GM06990 (cell line): Measurements from ENCODE around the gene TPM1.

Experiments used
- DNase-seq: peaks from one replicate; pipeline ENCODE4 v3.0.0-alpha.2; 2011; ENCODE audit not compliant: insufficient read length; ENCODE audit errors: extremely low read depth
- H3K27me3 ChIP-seq: replicated peaks from 2 replicates; pipeline ENCODE4 v1.6.0; 2011; ENCODE audit warnings: low read length; ENCODE audit not compliant: control insufficient read depth, insufficient read depth
- H3K36me3 ChIP-seq: 2 replicates; pipeline ENCODE4 v1.5.1; 2011; ENCODE audit warnings: low read length; ENCODE audit not compliant: control insufficient read depth, insufficient read depth
- H3K4me3 ChIP-seq: replicated peaks from 2 replicates; pipeline ENCODE4 v1.5.1; 2011; ENCODE audit warnings: low read depth, mild to moderate bottlenecking, control low read depth, low read length
- TF ChIP-seq, protein P1 (sequence below): IDR thresholded peaks from 2 replicates; pipeline ENCODE4 v1.5.1; 2011; ENCODE audit warnings: low read length, control low read depth, mild to moderate bottlenecking, inconsistent platforms; ENCODE audit not compliant: insufficient read depth, poor library complexity, severe bottlenecking

Gene TPM1

DNA sequence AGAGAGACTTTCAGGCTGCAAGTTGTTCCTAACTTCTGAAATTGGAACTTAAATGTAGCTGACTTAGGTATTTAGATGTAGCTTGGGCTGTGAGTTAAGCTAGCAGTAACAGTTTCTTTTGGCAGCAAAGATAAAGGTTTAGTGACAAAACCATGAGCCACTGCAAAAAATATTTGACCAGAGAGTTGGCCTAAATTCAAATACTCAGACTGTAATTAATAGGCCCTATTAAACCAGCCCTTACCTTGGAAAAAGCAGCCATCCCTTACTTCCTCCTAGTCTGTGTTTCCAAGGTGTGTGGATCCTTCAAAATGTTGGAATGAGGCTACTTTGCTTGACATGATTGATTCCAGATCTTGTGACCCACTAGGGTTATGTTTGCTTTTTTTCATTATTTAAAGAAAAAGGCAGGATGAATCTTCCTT, 8.2 kb downstream of the TPM1 start:
- no peak for DNase-seq
- H3K27me3 ChIP-seq = peaks cover 3% of the 10 kb centered on the region; the same call in 1 of the 2 replicates
- no peak overlapping the region for H3K4me3 ChIP-seq
- H3K36me3 ChIP-seq = no peaks in the 10 kb centered on the region
- TF ChIP-seq, protein P1, sequence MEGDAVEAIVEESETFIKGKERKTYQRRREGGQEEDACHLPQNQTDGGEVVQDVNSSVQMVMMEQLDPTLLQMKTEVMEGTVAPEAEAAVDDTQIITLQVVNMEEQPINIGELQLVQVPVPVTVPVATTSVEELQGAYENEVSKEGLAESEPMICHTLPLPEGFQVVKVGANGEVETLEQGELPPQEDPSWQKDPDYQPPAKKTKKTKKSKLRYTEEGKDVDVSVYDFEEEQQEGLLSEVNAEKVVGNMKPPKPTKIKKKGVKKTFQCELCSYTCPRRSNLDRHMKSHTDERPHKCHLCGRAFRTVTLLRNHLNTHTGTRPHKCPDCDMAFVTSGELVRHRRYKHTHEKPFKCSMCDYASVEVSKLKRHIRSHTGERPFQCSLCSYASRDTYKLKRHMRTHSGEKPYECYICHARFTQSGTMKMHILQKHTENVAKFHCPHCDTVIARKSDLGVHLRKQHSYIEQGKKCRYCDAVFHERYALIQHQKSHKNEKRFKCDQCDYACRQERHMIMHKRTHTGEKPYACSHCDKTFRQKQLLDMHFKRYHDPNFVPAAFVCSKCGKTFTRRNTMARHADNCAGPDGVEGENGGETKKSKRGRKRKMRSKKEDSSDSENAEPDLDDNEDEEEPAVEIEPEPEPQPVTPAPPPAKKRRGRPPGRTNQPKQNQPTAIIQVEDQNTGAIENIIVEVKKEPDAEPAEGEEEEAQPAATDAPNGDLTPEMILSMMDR = no peak

DNA sequence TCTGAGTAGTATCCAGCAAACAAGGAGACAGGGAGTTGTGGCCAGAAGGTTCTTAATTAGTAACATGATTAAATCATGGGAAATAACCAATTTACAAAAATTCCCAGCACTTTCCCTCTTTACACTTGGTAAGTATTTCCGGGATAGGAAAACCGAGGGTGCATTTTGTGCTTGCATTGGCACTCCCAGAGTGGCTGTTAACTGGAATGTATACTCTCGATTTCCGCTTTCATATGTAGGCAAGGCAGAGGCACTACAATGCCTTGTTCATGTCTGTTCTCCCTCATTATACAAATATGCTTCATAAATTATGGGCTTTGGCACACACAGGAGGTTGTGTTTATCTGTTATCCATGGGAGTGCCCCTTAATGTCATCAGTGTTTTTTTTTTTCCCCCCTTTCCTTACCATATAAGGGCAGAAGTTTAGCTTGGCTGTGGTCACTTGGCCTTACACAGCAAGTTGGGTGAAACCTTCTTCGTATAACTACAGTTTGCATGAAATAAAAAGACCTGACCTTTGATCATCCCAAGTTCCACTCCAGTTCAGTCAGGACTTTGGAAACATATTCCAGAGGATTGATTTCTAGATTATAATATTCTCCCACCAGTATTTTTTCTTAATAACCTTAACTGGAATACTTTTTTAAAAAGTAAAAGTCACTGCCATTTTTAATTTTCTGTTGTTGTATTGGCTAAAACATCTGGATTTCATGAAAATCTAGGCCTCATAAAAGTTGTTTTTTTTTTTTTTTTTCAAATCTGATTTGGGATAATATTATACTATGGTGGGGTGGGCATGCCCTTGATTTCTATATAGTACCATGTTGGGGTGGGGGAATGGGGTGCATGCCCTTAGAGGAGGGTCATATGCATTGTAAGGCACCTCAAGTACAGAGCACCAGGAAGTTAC, 8.9 kb downstream of the TPM1 start:
- TF ChIP-seq, protein P1 = no peak
- Histone ChIP-seq H3K27me3 (peaks cover 3% of the 10 kb centered on the region; the same call in 1 of the 2 replicates), H3K4me3 (no peak overlapping the region), H3K36me3 (no peaks in the 10 kb centered on the region)
- DNase-seq = no peak

DNA sequence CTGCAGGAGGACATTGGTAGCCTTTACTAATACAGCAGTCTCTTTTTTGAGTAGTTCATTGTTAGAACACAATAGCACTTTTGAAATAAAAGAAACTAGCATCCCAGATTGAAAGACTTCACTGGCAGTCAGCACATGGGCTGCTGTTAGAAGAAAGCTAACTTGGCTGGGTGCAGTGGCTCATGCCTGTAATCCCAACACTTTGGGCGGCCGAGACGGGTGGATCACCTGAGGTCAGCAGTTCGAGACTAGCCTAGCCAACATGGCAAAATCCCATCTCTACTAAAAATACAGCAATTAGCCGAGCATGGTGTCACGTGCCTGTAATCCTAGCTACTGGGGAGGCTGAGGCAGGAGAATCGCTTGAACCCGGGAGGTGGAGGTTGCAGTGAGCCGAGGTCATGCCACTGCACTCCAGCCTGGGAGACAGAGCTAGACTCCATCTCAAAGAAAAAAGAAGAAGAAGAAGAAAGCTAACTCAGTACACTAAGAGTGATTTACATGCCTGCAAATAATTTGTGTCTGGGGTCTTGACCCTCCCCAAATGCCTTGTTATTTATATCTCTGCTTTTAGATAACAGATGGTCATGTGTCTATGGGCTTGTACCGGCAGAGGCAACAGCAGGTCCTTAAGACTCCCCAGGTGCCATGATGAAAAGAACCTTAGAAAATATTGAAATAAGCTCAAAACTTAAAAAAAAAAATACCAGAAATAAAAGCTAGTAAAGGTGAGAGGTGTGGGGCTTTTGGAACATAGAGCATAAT, 9.7 kb downstream of the TPM1 start:
- no peak for DNase-seq
- TF ChIP-seq, protein P1 = no peak
- Histone ChIP-seq H3K27me3 (peaks cover 3% of the 10 kb centered on the region; the same call in 1 of the 2 replicates), H3K36me3 (no peaks in the 10 kb centered on the region), H3K4me3 (no peak overlapping the region)

DNA sequence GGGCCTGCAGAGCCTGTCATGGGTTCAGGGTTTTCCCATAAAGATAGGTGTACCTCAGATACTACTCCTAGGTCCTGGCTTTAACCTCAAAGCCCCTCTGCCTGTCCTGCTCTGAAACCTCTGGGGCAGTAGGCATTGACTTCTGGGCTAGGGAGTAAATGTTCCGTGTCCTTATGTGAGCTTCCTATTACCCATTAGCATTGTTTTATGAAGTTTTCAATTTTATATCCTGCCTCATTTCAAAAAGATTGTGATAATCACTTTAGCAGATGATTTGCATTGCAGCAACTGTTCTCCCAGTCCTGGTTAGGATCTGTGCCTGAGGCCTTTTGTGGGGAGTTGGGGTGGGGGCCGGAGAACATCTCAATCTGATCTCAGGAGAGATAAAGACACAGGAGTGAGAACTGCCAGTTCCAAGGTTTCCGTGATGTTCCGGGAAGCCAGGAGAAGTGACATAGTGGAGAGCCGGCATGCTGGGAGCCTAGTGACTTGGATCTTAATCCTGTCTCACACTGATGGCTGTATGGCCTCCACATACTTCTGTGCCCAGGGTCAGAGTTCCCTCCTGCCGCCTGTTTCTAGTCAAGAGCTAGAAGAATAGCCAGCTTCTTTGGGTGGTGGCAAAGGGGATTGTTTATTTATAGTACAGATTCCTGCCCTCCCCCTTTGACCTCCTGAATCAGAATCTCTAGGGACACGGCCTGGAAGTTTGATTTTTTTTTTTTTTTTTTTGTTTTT, 10.6 kb downstream of the TPM1 start:
- DNase-seq = no peak
- Histone ChIP-seq H3K36me3 (no peaks in the 10 kb centered on the region), H3K27me3 (peaks cover 3% of the 10 kb centered on the region; the same call in 1 of the 2 replicates)

DNA sequence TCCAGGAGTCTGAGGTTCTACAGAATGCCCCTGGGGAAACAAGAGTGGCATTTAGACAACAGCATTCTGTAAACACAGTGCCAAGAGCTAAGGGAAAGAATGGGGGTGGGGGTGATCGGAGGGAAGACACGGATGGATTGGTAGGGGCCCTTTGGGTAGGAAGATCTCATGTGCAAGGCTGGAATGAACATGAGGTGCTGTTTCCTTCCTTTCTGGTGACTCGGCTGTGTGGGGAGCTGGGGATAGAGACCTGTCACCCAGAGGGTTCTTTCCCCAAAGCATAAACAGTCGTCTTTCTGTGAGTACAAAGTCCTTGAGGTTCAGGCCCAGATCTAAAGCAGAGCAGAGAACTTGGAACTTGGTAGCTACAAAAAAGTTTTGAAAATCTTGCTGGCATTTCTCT, 11.7 kb downstream of the TPM1 start:
- H3K36me3 ChIP-seq = no peaks in the 10 kb centered on the region
- DNase-seq = no peak
- H3K27me3 ChIP-seq = no peaks in the 10 kb centered on the region
- TF ChIP-seq, protein P1 = no peak
- no peak overlapping the region for H3K4me3 ChIP-seq

More for the DNA sequence above, 10.6 kb downstream of the TPM1 start:
- TF ChIP-seq, protein P1 = no peak
- no peak overlapping the region for H3K4me3 ChIP-seq
